Astrocyte (in vitro differentiated cells and primary cell): ENCODE results near the gene SNX30. TPM values are rescaled to one million over a fixed set of nuclear protein-coding genes. Genes with fewer than 3 reads are reported as not detected.

ENCODE experiments used
- DNase-seq: peaks from one replicate; pipeline ENCODE4 v3.0.0-alpha.2; 2010; ENCODE audit warnings: low read depth
- FAIRE-seq: peaks from 2 replicates; lab custom pipeline; 2011; peaks lifted over from hg19 to GRCh38; lab: Jason Lieb, UNC
- H2AFZ ChIP-seq: 2 replicates; pipeline ENCODE4 v1.6.0; 2012; ENCODE audit warnings: low read depth, low read length, inconsistent platforms
- H3K27ac ChIP-seq: 2 replicates; pipeline ENCODE4 v1.5.1; 2011; ENCODE audit warnings: low read depth, low read length, inconsistent platforms
- H3K27me3 ChIP-seq: 2 replicates; pipeline ENCODE4 v1.6.0; 2011; ENCODE audit warnings: low read length, inconsistent platforms; ENCODE audit not compliant: insufficient read depth
- H3K36me3 ChIP-seq: 2 replicates; pipeline ENCODE4 v1.5.1; 2011; ENCODE audit warnings: low read length, inconsistent platforms; ENCODE audit not compliant: insufficient read depth
- H3K4me1 ChIP-seq: 2 replicates; pipeline ENCODE4 v1.5.1; 2011; ENCODE audit warnings: low read length, inconsistent platforms; ENCODE audit not compliant: insufficient read depth
- H3K4me2 ChIP-seq: 2 replicates; pipeline ENCODE4 v1.6.0; 2012; ENCODE audit warnings: low read length, inconsistent platforms
- H3K4me3 ChIP-seq: 2 replicates; pipeline ENCODE4 v1.5.1; 2011; ENCODE audit warnings: low read depth, mild to moderate bottlenecking, low read length, inconsistent platforms; ENCODE audit not compliant: insufficient read depth
- H3K79me2 ChIP-seq: 2 replicates; pipeline ENCODE4 v1.6.0; 2012; ENCODE audit warnings: mild to moderate bottlenecking, low read length, inconsistent platforms; ENCODE audit not compliant: insufficient read depth
- H3K9ac ChIP-seq: 2 replicates; pipeline ENCODE4 v1.6.0; 2012; ENCODE audit warnings: mild to moderate bottlenecking, low read length, inconsistent platforms
- H3K9me3 ChIP-seq: 2 replicates; pipeline ENCODE4 v1.5.1; 2012; ENCODE audit warnings: low read depth, mild to moderate bottlenecking, low read length, inconsistent platforms; ENCODE audit not compliant: insufficient read depth
- H4K20me1 ChIP-seq: 2 replicates; pipeline ENCODE4 v1.6.0; 2012; ENCODE audit warnings: low read length, inconsistent platforms; ENCODE audit not compliant: insufficient read depth
- H3K27ac Mint-ChIP-seq: one replicate; pipeline ENCODE4 v1.8.0; 2021; ENCODE audit warnings: mild to moderate bottlenecking, mixed read lengths; ENCODE audit not compliant: unreplicated experiment
- H3K27me3 Mint-ChIP-seq: one replicate; pipeline ENCODE4 v1.8.0; 2021; ENCODE audit warnings: low read depth, mixed read lengths; ENCODE audit not compliant: unreplicated experiment
- H3K36me3 Mint-ChIP-seq: one replicate; pipeline ENCODE4 v1.8.0; 2021; ENCODE audit warnings: low read depth, mixed read lengths; ENCODE audit not compliant: unreplicated experiment
- H3K4me1 Mint-ChIP-seq: one replicate; pipeline ENCODE4 v1.8.0; 2021; ENCODE audit warnings: low read depth, mixed read lengths; ENCODE audit not compliant: unreplicated experiment
- H3K4me3 Mint-ChIP-seq: one replicate; pipeline ENCODE4 v1.8.0; 2021; ENCODE audit warnings: mild to moderate bottlenecking, moderate library complexity, mixed read lengths; ENCODE audit not compliant: unreplicated experiment
- H3K9me3 Mint-ChIP-seq: one replicate; pipeline ENCODE4 v1.8.0; 2021; ENCODE audit warnings: mild to moderate bottlenecking, mixed read lengths; ENCODE audit not compliant: unreplicated experiment
- CTCF ChIP-seq: IDR thresholded peaks from 2 replicates; pipeline ENCODE4 v1.5.1; 2011; ENCODE audit warnings: low read depth, mild to moderate bottlenecking, inconsistent platforms, low read length, moderate library complexity; ENCODE audit not compliant: insufficient read depth
- EZH2 ChIP-seq: IDR thresholded peaks from 2 replicates; pipeline ENCODE4 v1.6.1; 2012; ENCODE audit warnings: mild to moderate bottlenecking, low read length, inconsistent platforms; ENCODE audit not compliant: insufficient read depth
- total RNA-seq: library from RNA; stranded (reverse); gene quantifications from 2 replicates; pipeline ENCODE4 v1.2.1, GENCODE V29; 2021

The SNX30 gene
- total RNA-seq, 1 donor from 2014 or later = 12.8 TPM

DNA sequence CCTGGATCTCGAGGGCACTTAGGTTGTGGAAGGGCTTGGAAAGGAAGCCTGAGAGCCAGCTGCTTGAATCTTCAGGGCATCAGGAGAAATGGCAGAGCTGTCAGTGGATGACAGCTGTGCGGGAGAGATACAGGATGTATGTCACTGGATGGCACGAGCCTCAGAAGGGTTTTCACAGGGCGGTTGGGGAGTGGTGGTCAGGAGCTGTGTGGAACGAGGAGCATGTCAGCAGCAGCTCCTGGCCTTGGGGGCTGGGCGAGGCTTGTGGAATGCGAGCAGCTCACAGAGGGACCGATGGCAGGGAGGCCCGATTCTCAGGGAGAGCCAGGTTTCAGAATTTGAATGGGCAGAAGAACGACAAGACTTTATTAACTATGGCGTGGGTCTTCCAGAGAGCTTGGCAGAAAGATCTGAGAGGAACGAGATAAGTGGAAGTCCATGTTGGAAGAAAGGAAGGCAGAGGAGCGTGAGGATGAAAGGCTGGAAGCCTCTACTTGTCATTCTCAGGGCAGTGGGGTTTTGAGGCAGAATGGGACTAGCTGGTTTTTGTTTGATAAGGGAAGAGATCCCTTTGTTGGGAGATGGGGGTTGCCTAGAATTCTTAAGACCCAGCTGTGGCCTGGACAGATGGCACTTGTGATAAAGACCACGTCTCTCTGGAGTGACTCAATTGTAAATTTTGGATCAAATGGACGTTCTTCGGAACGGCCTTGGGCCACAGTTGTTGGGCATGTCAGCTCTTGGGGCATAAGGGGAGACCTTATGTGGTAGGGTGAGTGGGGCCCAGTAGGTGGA lies 60.3 kb downstream of the SNX30 start:
- Mint-ChIP-seq H3K36me3 (no peaks in the 10 kb centered on the region), H3K4me1 (no peaks in the 10 kb centered on the region), H3K27ac (no peak overlapping the region), H3K9me3 (no peaks in the 10 kb centered on the region), H3K27me3 (no peaks in the 10 kb centered on the region), H3K4me3 (no peak overlapping the region)
- FAIRE-seq (no peak), DNase-seq (no peak)
- TF ChIP-seq EZH2 (no peak), CTCF (no peak)
- Histone ChIP-seq H3K36me3 (no peaks in the 10 kb centered on the region), H3K4me3 (no peak overlapping the region), H3K4me2 (no peak overlapping the region), H3K79me2 (no peaks in the 10 kb centered on the region), H3K27ac (no peak overlapping the region), H3K9ac (no peak overlapping the region), H3K4me1 (no peaks in the 10 kb centered on the region), H3K9me3 (no peaks in the 10 kb centered on the region), H4K20me1 (peaks cover 13% of the 10 kb centered on the region), H3K27me3 (no peaks in the 10 kb centered on the region), H2AFZ (no peak overlapping the region)

DNA sequence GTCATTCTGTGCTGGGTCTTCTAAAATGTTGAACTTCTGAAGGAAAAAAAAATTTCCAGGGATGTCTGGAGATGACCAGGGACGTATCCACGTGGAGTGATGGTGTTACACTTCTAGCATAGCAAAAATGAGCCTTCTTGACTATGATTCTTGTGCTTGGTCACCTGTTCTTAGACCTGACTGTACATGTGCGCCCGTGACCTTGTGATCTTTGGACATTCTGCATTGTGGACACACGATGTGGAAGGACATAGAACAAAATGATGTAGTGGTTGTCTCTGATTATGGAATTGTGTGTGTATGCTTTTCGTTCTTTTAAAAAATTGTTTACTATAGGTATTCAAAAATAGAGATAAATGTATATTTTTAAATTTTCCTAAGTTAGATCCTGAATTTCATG lies 61.0 kb downstream of the SNX30 start:
- no peak overlapping the region for H2AFZ ChIP-seq
- no peak overlapping the region for H3K4me2 ChIP-seq
- DNase-seq (no peak), FAIRE-seq (no peak)
- H3K9me3 ChIP-seq = no peaks in the 10 kb centered on the region
- peaks cover 20% of the 10 kb centered on the region for H4K20me1 ChIP-seq
- H3K27ac Mint-ChIP-seq = no peak overlapping the region
- no peak overlapping the region for H3K9ac ChIP-seq
- H3K27me3 Mint-ChIP-seq = no peaks in the 10 kb centered on the region
- H3K4me3 Mint-ChIP-seq = no peak overlapping the region
- no peak for TF ChIP-seq CTCF
- TF ChIP-seq EZH2 = no peak
- H3K9me3 Mint-ChIP-seq = no peaks in the 10 kb centered on the region
- no peaks in the 10 kb centered on the region for H3K4me1 ChIP-seq
- H3K4me3 ChIP-seq = no peak overlapping the region
- H3K27me3 ChIP-seq = no peaks in the 10 kb centered on the region
- no peaks in the 10 kb centered on the region for H3K36me3 ChIP-seq
- H3K27ac ChIP-seq = no peak overlapping the region
- no peaks in the 10 kb centered on the region for H3K79me2 ChIP-seq
- H3K4me1 Mint-ChIP-seq = no peaks in the 10 kb centered on the region
- no peaks in the 10 kb centered on the region for H3K36me3 Mint-ChIP-seq

- H3K4me1 ChIP-seq = no peaks in the 10 kb centered on the region
- H3K36me3 ChIP-seq = no peaks in the 10 kb centered on the region
- DNase-seq (no peak), FAIRE-seq (no peak)
- H3K27me3 ChIP-seq = no peaks in the 10 kb centered on the region
- no peaks in the 10 kb centered on the region for H3K79me2 ChIP-seq
- Mint-ChIP-seq H3K27ac (no peak overlapping the region), H3K4me3 (no peak overlapping the region), H3K36me3 (no peaks in the 10 kb centered on the region), H3K9me3 (no peaks in the 10 kb centered on the region), H3K27me3 (no peaks in the 10 kb centered on the region), H3K4me1 (peaks cover 8% of the 10 kb centered on the region)
- no peak overlapping the region for H3K4me2 ChIP-seq
- peaks cover 10% of the 10 kb centered on the region for H4K20me1 ChIP-seq
- no peak overlapping the region for H3K4me3 ChIP-seq
- no peak overlapping the region for H2AFZ ChIP-seq
- TF ChIP-seq EZH2 (no peak), CTCF (no peak)
- no peaks in the 10 kb centered on the region for H3K9me3 ChIP-seq
- no peak overlapping the region for H3K27ac ChIP-seq
- no peak overlapping the region for H3K9ac ChIP-seq
Measured at GRCh38 chr9:112815868-112816267, 65.3 kb downstream of the SNX30 start.
